Caki2 (cell line): ENCODE data around the gene TF. TPM values are rescaled to one million over a fixed set of nuclear protein-coding genes. Genes with fewer than 3 reads are reported as not detected.
A peak's percentile ranks its signal among the peaks of the same experiment; 100 is the strongest.

ENCODE experiments used
- DNase-seq: peaks from one replicate; pipeline ENCODE4 v3.0.0-alpha.2; 2015; ENCODE audit warnings: low read depth
- in situ Hi-C: cut with HindIII; loops from 2 replicates; pipeline ENCODE4 v1.10.0; 2016; ENCODE audit warnings: low sequenced_read_pairs, low pct_unique_long_range_greater_than_20kb, mixed read lengths
- total RNA-seq: library from RNA; depleted of rRNA; stranded (reverse); fragments of >200 nt; shearing (Covaris generic); gene quantifications from 2 replicates; pipeline ENCODE4 v1.2.3, GENCODE V29; 2014; ENCODE audit warnings: low replicate concordance

The TF gene
- total RNA-seq, 1 experiment from 2014 or later, result not detected

GRCh38 chr3:133782454-133782853, 36.3 kb downstream of the TF start:
- in situ Hi-C loops, result no loop called here

GRCh38 chr3:133783762-133784161, 37.6 kb downstream of the TF start:
- DNase-seq, result no peak
- in situ Hi-C loops, result no loop called here

More at GRCh38 chr3:133782454-133782853, 36.3 kb downstream of the TF start:
- no peak for DNase-seq

GRCh38 chr3:133788024-133788423, 41.8 kb downstream of the TF start:
- no peak for DNase-seq
- in situ Hi-C loops, result no loop called here

- in situ Hi-C loops, result no loop called here
- DNase-seq, result peak; percentile 19
Measured at GRCh38 chr3:133792171-133792763, 46.1 kb downstream of the TF start.

GRCh38 chr3:133797396-133798105, 51.4 kb downstream of the TF start:
- in situ Hi-C loops, result no loop called here
- DNase-seq, result no peak

GRCh38 chr3:133799794-133800585, 53.8 kb downstream of the TF start:
- in situ Hi-C loops, result no loop called here
- no peak for DNase-seq

GRCh38 chr3:133803469-133803868, 57.3 kb downstream of the TF start:
- no peak for DNase-seq
- in situ Hi-C loops, result no loop called here

- no peak for DNase-seq
- in situ Hi-C loops, result no loop called here
Measured at GRCh38 chr3:133804896-133805295, 58.7 kb downstream of the TF start.

- DNase-seq, result no peak
- in situ Hi-C loops, result no loop called here
Measured at GRCh38 chr3:133805384-133805701, 59.1 kb downstream of the TF start.

GRCh38 chr3:133805702-133806475, 59.7 kb downstream of the TF start, which contains the start of gene SRPRB:
Gene SRPRB, plus strand, starts transcription at chr3:133805815. Its CDS starts 34 bp downstream, at chr3:133805849.
- peak; percentile 83 for DNase-seq
- in situ Hi-C loops, result no loop called here

GRCh38 chr3:133812872-133813271, 66.7 kb downstream of the TF start:
- DNase-seq, result no peak
- in situ Hi-C loops, result no loop called here

GRCh38 chr3:133815386-133815785, 69.2 kb downstream of the TF start:
- no peak for DNase-seq
- in situ Hi-C loops, result no loop called here

- DNase-seq, result no peak
Measured at GRCh38 chr3:133820129-133820528, 73.9 kb downstream of the TF start.

GRCh38 chr3:133820889-133821675, 74.9 kb downstream of the TF start:
- DNase-seq, result peak; percentile 54
- in situ Hi-C loops, result no loop called here

More at GRCh38 chr3:133820129-133820528, 73.9 kb downstream of the TF start:
- in situ Hi-C loops, result no loop called here

GRCh38 chr3:133821767-133822638, 75.8 kb downstream of the TF start:
- DNase-seq, result peak; percentile 71
- in situ Hi-C loops, result no loop called here

- DNase-seq, result no peak
- in situ Hi-C loops, result no loop called here
Measured at GRCh38 chr3:133824961-133825485, 78.8 kb downstream of the TF start.
